HepG2 (cell line): ENCODE results near the gene SAMD4A. TPM values are rescaled to one million over a fixed set of nuclear protein-coding genes. Genes with fewer than 3 reads are reported as not detected.
A peak's percentile ranks its signal among the peaks of the same experiment; 100 is the strongest.
"Not testable (repeated sequence)": the region's sequence is repeated elsewhere in the genome, so short reads cannot be mapped to it uniquely, and the experiment has no call there.

Source experiments
- ATAC-seq: fragments of 200-7000 bp; cut with Tn5 transposase; 3 replicates; pipeline ENCODE4 v1.9.1; 2020; ENCODE audit warnings: mild to moderate bottlenecking, moderate library complexity
- BruUV-seq: library from RNA; stranded (reverse); fragments of 400-500 nt; replicated peaks from 2 replicates; lab custom pipeline; 2021; lab: Mats Ljungman, UMichigan
- CTCF ChIA-PET: fragments of 300-600 bp; formaldehyde crosslinking; extraction: SDS; loops from one replicate; lab custom pipeline; 2021; ENCODE audit warnings: low total read pairs, inconsistent platforms, low intra/inter-chr PET ratio; lab: Yijun Ruan, JAX
- POLR2A ChIA-PET: fragments of 350-600 bp; sonication (Branson Sonifier 250); formaldehyde crosslinking; loops from one replicate; lab custom pipeline; 2020; ENCODE audit warnings: antibody characterized with exemption, inconsistent platforms; lab: Yijun Ruan, JAX
- DNase-seq: peaks from one replicate; pipeline ENCODE4 v3.0.0-alpha.2; 2015; ENCODE audit warnings: low spot score
- FAIRE-seq: peaks from 3 replicates; lab custom pipeline; 2011; peaks lifted over from hg19 to GRCh38; lab: Jason Lieb, UNC
- H2AFZ ChIP-seq: one replicate; pipeline ENCODE4 v1.6.1; 2011; ENCODE audit warnings: low read length, inconsistent platforms
- H3K27ac ChIP-seq: fragments of 300-600 bp; 3 replicates; pipeline ENCODE4 v1.8.0; 2011; ENCODE audit warnings: mixed run types, mild to moderate bottlenecking, mixed read lengths, low read length, inconsistent platforms; ENCODE audit not compliant: insufficient read depth; ENCODE audit errors: extremely low read length
- H3K27me3 ChIP-seq, 2 experiments: fragments of 200-600 bp in 1 of 2; 2 replicates in 1 of 2; 3 replicates in 1 of 2; pipeline versions ENCODE4 v1.6.0 to v1.8.0; 2011; ENCODE audit warnings: low read length in 2 of 2, mild to moderate bottlenecking in 2 of 2, moderate library complexity in 2 of 2, inconsistent platforms in 1 of 2; ENCODE audit not compliant: insufficient read depth in 2 of 2, control insufficient read depth in 1 of 2
- H3K36me3 ChIP-seq, 2 experiments: fragments of 200-600 bp in 1 of 2; replicated peaks in 1 of 2; 2 replicates in 1 of 2; 3 replicates in 1 of 2; pipeline versions ENCODE4 v1.5.1 to v1.8.0; 2011; ENCODE audit warnings: low read length in 2 of 2, inconsistent platforms in 1 of 2; ENCODE audit not compliant: insufficient read depth in 2 of 2, control insufficient read depth in 1 of 2
- H3K4me1 ChIP-seq: 2 replicates; pipeline ENCODE4 v1.5.1; 2012; ENCODE audit warnings: low read length, inconsistent platforms; ENCODE audit not compliant: insufficient read depth
- H3K4me2 ChIP-seq: 2 replicates; pipeline ENCODE4 v1.6.0; 2011; ENCODE audit warnings: low read depth, low read length, inconsistent platforms
- H3K4me3 ChIP-seq, 3 experiments: fragments of 200-600 bp in 1 of 3; sonication (generic), shearing (Covaris generic) in 1 of 3; replicated peaks in 1 of 3; 2 replicates each; pipeline ENCODE4 v1.5.1; 2011 to 2016; ENCODE audit warnings: low read length in 3 of 3, inconsistent platforms in 2 of 3, low read depth in 2 of 3, mild to moderate bottlenecking in 2 of 3, control low read depth in 1 of 3, mixed read lengths in 1 of 3; ENCODE audit not compliant: insufficient read depth in 1 of 3
- H3K79me2 ChIP-seq: one replicate; pipeline ENCODE4 v1.6.1; 2011; ENCODE audit warnings: low read length, inconsistent platforms; ENCODE audit not compliant: insufficient read depth
- H3K9ac ChIP-seq: 2 replicates; pipeline ENCODE4 v1.6.0; 2011; ENCODE audit warnings: mild to moderate bottlenecking, low read depth, low read length, inconsistent platforms; ENCODE audit not compliant: insufficient read depth
- H3K9me3 ChIP-seq: 2 replicates; pipeline ENCODE4 v1.5.1; 2012; ENCODE audit warnings: mild to moderate bottlenecking, low read length
- H4K20me1 ChIP-seq: 2 replicates; pipeline ENCODE4 v1.6.0; 2011; ENCODE audit warnings: inconsistent platforms, mild to moderate bottlenecking, low read length, moderate library complexity; ENCODE audit not compliant: insufficient read depth
- WGBS: methylation state at CpG from one replicate; pipeline ENCODE4 v1.1.6; 2017; ENCODE audit warnings: low lambda C conversion rate; 5-methylcytosine and 5-hydroxymethylcytosine counted together
- in situ Hi-C: cut with HindIII; loops from 2 replicates; pipeline ENCODE4 v1.10.0; 2017; ENCODE audit warnings: low pct_unique_long_range_greater_than_20kb; ENCODE audit not compliant: extremely low pct_ligation_motif_present
- intact Hi-C: fragments of 100-400 bp; cut with micrococcal nuclease; formaldehyde crosslinking; loops from one replicate; pipeline ENCODE4 v1.10.0; 2022; ENCODE audit not compliant: unreplicated experiment
- polyA plus RNA-seq, 8 experiments: library from polyadenylated mRNA; depleted of rRNA in 3 of 8; stranded (reverse) in 7 of 8; unstranded in 1 of 8; fragments of >200 nt; fragmentation: Illumina TruSeq in 4 of 8; extraction: Trizol in 4 of 8; gene quantifications; 2 replicates each; pipeline versions ENCODE4 v1.2.1 to v1.2.3, GENCODE V29; 2011 to 2016; ENCODE audit warnings: low read depth in 4 of 8, missing spikeins in 1 of 8, mixed read lengths in 1 of 8; ENCODE audit not compliant: insufficient read depth in 1 of 8
- total RNA-seq, 5 experiments: library from RNA; depleted of rRNA; stranded (reverse); fragments of >200 nt; fragmentation: Illumina TruSeq; extraction: Trizol; gene quantifications; 2 replicates each; pipeline ENCODE4 v1.2.3, GENCODE V29; 2016; ENCODE audit warnings: low read depth in 1 of 5
- TF ChIP-seq, protein P1 (sequence below), 2 experiments: sonication (generic) in 1 of 2; formaldehyde crosslinking in 1 of 2; IDR thresholded peaks; 2 replicates each; pipeline versions ENCODE4 v1.4.0 to v1.6.1; 2016 to 2020; ENCODE audit warnings: borderline replicate concordance in 1 of 2, low read depth in 1 of 2, mild to moderate bottlenecking in 1 of 2, missing genetic modification reagents in 1 of 2

The SAMD4A gene
- total and polyA plus RNA-seq, 2 of the 13 experiments (the other 11 are each of a cell fraction or from before 2014, with no cell fraction given): 11.8 to 13.0 TPM

DNA sequence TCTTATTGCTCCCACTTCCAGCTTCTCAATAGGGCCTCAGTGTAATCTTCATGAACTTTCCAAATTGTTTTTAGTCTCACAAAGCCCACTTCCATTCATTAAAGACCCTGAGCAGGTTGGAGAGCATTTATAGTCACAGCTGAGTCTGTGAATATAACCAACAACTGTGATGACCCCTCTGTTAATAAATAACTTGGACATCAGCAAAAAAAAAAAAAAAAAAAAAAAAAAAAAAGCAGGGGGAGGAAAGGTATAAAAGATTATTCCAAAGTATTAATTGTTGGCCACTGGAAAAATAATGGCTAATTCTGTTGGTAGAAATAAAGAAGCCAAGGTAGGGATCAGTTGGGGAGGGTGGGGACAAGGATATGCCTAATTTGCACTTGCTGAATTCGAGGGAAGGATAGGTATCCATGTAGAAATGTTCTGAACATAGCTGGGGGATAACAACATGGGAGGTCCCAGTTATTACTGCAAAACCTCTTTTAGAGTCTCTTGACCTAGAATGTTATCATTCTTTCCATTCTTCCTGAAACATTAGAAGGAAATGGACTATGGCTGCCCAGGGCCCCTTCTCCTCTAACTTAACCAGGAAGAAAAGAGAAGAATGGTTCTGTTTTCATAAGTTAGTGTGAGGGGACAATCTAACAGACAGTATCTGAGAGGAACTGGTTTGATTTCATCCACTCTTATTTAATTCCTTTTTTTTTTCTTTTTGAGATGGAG lies 56.5 kb downstream of the SAMD4A start (continued):
- TF ChIP-seq, protein P1, sequence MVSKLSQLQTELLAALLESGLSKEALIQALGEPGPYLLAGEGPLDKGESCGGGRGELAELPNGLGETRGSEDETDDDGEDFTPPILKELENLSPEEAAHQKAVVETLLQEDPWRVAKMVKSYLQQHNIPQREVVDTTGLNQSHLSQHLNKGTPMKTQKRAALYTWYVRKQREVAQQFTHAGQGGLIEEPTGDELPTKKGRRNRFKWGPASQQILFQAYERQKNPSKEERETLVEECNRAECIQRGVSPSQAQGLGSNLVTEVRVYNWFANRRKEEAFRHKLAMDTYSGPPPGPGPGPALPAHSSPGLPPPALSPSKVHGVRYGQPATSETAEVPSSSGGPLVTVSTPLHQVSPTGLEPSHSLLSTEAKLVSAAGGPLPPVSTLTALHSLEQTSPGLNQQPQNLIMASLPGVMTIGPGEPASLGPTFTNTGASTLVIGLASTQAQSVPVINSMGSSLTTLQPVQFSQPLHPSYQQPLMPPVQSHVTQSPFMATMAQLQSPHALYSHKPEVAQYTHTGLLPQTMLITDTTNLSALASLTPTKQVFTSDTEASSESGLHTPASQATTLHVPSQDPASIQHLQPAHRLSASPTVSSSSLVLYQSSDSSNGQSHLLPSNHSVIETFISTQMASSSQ (IDR thresholded peaks at IDR 0.05; ENCODE audit: low read depth): peak; percentile 57
- TF ChIP-seq, protein P1 (CRISPR knock-in tag; IDR thresholded peaks at IDR 0.05; ENCODE audit: borderline replicate concordance): no peak
- TF ChIP-seq, all 625 proteins: peak for 1

DNA sequence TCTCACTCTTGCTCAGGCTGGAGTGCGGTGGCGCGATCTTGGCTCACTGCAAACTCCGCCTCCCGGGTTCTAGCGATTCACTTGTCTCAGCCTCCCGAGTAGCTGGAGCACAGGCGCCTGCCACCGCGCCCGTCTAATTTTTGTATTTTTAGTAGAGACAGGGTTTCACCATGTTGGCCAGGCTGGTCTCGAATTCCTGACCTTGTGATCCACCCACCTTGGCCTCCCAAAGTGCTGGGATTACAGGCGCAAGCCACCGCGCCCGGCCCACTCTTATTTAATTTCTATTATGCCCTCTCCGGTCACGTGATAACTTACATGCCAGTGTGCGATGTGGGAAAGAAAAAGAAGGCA lies 57.1 kb downstream of the SAMD4A start:
- H3K27me3 ChIP-seq, H2AFZ ChIP-seq, in situ Hi-C loops, BruUV-seq, FAIRE-seq, POLR2A ChIA-PET, H3K4me2 ChIP-seq, CTCF ChIA-PET, H3K9ac ChIP-seq, H3K27ac ChIP-seq, H3K4me3 ChIP-seq, DNase-seq, H3K9me3 ChIP-seq, ATAC-seq, intact Hi-C loops: not testable (repeated sequence)
- Histone ChIP-seq H3K36me3 (peaks cover 0 to 11% of the 10 kb centered on the region in 2 experiments; a peak in 1 of 5 replicates), H4K20me1 (peaks cover 17% of the 10 kb centered on the region; the same call in 1 of the 2 replicates), H3K4me1 (peaks cover 61% of the 10 kb centered on the region), H3K79me2 (peaks cover 51% of the 10 kb centered on the region)
- 92% methylated on average over 19 of the region's 19 CpGs for WGBS
